ENCODE measurements around the gene APOC3. TPM values are rescaled to one million over a fixed set of nuclear protein-coding genes. Genes with fewer than 3 reads are reported as not detected.

Gene APOC3
- total and polyA plus RNA-seq, 9 of the 15 experiments (the other 6 are each of a cell fraction or from before 2014, with no cell fraction given), result 1.1 TPM; not detected in 8

DNA sequence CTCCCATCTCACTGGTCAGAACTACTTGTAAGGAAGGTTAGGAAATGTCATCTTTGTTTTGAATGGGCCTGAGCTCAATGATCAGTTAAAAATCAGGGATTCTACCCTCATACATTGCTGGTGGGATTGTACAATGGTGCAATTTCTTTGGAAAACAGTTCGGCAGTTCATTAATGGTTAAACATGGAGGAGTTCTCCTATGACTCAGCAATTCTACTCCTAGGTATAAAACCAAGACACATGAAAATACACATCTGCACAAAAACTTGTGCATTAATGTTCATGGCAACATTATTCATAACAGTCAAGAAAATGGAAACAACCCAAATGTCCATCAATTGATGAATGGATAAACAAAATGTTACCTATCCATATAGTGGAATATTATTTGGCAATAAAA lies 33.2 kb upstream of the APOC3 start (continued):
- TF ChIP-seq, protein P1, sequence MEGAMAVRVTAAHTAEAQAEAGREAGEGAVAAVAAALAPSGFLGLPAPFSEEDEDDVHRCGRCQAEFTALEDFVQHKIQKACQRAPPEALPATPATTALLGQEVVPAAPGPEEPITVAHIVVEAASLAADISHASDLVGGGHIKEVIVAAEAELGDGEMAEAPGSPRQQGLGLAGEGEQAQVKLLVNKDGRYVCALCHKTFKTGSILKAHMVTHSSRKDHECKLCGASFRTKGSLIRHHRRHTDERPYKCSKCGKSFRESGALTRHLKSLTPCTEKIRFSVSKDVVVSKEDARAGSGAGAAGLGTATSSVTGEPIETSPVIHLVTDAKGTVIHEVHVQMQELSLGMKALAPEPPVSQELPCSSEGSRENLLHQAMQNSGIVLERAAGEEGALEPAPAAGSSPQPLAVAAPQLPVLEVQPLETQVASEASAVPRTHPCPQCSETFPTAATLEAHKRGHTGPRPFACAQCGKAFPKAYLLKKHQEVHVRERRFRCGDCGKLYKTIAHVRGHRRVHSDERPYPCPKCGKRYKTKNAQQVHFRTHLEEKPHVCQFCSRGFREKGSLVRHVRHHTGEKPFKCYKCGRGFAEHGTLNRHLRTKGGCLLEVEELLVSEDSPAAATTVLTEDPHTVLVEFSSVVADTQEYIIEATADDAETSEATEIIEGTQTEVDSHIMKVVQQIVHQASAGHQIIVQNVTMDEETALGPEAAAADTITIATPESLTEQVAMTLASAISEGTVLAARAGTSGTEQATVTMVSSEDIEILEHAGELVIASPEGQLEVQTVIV (CRISPR knock-in tag; IDR thresholded peaks at IDR 0.05; ENCODE audit: borderline replicate concordance), result no peak
- TF ChIP-seq ZNF316 (IDR thresholded peaks at IDR 0.05) (peak; percentile 97), NR3C1 (CRISPR knock-in tag; IDR thresholded peaks at IDR 0.05) (no peak), MEF2D (tag; conservative IDR thresholded peaks at IDR 0.05; ENCODE audit: low read depth) (no peak), GTF2F1 (IDR thresholded peaks at IDR 0.05; ENCODE audit: low read depth, low read length) (no peak), PML (IDR thresholded peaks at IDR 0.05; ENCODE audit: low read length) (no peak), HMGN3 (IDR thresholded peaks at IDR 0.05; ENCODE audit: borderline replicate concordance, extremely low read depth, insufficient read length, low read depth, low read length) (no peak), FOXM1 (IDR thresholded peaks at IDR 0.05; ENCODE audit: low read depth) (no peak), FOXM1 (CRISPR knock-in tag; IDR thresholded peaks at IDR 0.05; ENCODE audit: low read depth) (no peak), BRD9 (IDR thresholded peaks at IDR 0.05; ENCODE audit: low read depth, partially characterized antibody) (no peak), RBBP5 (IDR thresholded peaks at IDR 0.05; ENCODE audit: borderline replicate concordance, insufficient read depth, low read length, poor library complexity, severe bottlenecking) (no peak), SRF (CRISPR knock-in tag; IDR thresholded peaks at IDR 0.05) (no peak), BACH1 (tag; IDR thresholded peaks at IDR 0.05) (peak; percentile 91), NBN (IDR thresholded peaks at IDR 0.05; ENCODE audit: low read depth) (no peak), DPF2 (IDR thresholded peaks at IDR 0.05) (peak; percentile 50; the same call in 1 of the 2 replicates), ZFP36 (IDR thresholded peaks at IDR 0.05; ENCODE audit: low read depth, low read length, partially characterized antibody) (no peak), SREBF1 (IDR thresholded peaks at IDR 0.05; ENCODE audit: borderline replicate concordance, low read depth, low read length) (no peak), DACH1 (IDR thresholded peaks at IDR 0.05; ENCODE audit: partially characterized antibody) (no peak), ZNF707 (CRISPR knock-in tag; conservative IDR thresholded peaks at IDR 0.05) (no peak), NFE2 (IDR thresholded peaks at IDR 0.05; ENCODE audit: low read depth) (peak; percentile 92), POLR2AphosphoS2 (IDR thresholded peaks at IDR 0.05; ENCODE audit: low read length) (no peak), SOX6 (IDR thresholded peaks at IDR 0.05) (no peak), RAD21 (CRISPR knock-in tag; conservative IDR thresholded peaks at IDR 0.05 in 1 of 2, IDR thresholded peaks at IDR 0.05 in 1 of 2) (no peak), TSC22D4 (tag; IDR thresholded peaks at IDR 0.05) (no peak), CXXC5 (CRISPR knock-in tag; IDR thresholded peaks at IDR 0.05) (no peak)
- TF ChIP-seq, protein P2, sequence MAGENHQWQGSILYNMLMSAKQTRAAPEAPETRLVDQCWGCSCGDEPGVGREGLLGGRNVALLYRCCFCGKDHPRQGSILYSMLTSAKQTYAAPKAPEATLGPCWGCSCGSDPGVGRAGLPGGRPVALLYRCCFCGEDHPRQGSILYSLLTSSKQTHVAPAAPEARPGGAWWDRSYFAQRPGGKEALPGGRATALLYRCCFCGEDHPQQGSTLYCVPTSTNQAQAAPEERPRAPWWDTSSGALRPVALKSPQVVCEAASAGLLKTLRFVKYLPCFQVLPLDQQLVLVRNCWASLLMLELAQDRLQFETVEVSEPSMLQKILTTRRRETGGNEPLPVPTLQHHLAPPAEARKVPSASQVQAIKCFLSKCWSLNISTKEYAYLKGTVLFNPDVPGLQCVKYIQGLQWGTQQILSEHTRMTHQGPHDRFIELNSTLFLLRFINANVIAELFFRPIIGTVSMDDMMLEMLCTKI (IDR thresholded peaks at IDR 0.05; ENCODE audit: partially characterized antibody), result no peak
- TF ChIP-seq, protein P3, sequence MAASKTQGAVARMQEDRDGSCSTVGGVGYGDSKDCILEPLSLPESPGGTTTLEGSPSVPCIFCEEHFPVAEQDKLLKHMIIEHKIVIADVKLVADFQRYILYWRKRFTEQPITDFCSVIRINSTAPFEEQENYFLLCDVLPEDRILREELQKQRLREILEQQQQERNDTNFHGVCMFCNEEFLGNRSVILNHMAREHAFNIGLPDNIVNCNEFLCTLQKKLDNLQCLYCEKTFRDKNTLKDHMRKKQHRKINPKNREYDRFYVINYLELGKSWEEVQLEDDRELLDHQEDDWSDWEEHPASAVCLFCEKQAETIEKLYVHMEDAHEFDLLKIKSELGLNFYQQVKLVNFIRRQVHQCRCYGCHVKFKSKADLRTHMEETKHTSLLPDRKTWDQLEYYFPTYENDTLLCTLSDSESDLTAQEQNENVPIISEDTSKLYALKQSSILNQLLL (CRISPR knock-in tag; IDR thresholded peaks at IDR 0.05; ENCODE audit: borderline replicate concordance), result no peak

Measured in K562 (cell line).